A673 (cell line): ENCODE results near the gene CUTC. TPM values are rescaled to one million over a fixed set of nuclear protein-coding genes. Genes with fewer than 3 reads are reported as not detected.

Experiments
- BruUV-seq: library from RNA; stranded (reverse); fragments of 400-500 nt; replicated peaks from 2 replicates; lab custom pipeline; 2021; lab: Mats Ljungman, UMichigan
- CTCF ChIA-PET: fragments of 300-600 bp; sonication (Branson Sonifier 250); formaldehyde crosslinking; loops from one replicate; lab custom pipeline; 2022; ENCODE audit warnings: antibody characterized with exemption; lab: Charles Lee
- POLR2A ChIA-PET: fragments of 300-600 bp; sonication (Branson Sonifier 250); formaldehyde crosslinking; loops from one replicate; lab custom pipeline; 2022; ENCODE audit warnings: antibody characterized with exemption; ENCODE audit not compliant: low non-redundant PET; lab: Charles Lee
- DNase-seq: peaks from one replicate; pipeline ENCODE4 v3.0.0-alpha.2; 2015; ENCODE audit warnings: low spot score
- H3K27ac ChIP-seq: fragments of 200-600 bp; sonication (generic); 2 replicates; pipeline ENCODE4 v1.5.1; 2016; ENCODE audit warnings: mixed run types, low read depth, mild to moderate bottlenecking, mixed read lengths, antibody characterized with exemption, low read length; ENCODE audit not compliant: poor library complexity, severe bottlenecking
- H3K27me3 ChIP-seq: fragments of 200-600 bp; sonication (generic); replicated peaks from 2 replicates; pipeline ENCODE4 v1.6.1; 2017; ENCODE audit warnings: mixed run types, low read depth, mild to moderate bottlenecking, mixed read lengths, antibody characterized with exemption, low read length; ENCODE audit not compliant: insufficient read depth, poor library complexity
- H3K36me3 ChIP-seq: fragments of 200-600 bp; sonication (generic); 2 replicates; pipeline ENCODE4 v1.6.1; 2016; ENCODE audit warnings: mixed run types, mild to moderate bottlenecking, mixed read lengths, antibody characterized with exemption, low read length; ENCODE audit not compliant: insufficient read depth, poor library complexity, severe bottlenecking
- H3K4me1 ChIP-seq: fragments of 200-600 bp; sonication (generic); 2 replicates; pipeline ENCODE4 v1.6.1; 2017; ENCODE audit warnings: mixed run types, mild to moderate bottlenecking, mixed read lengths, antibody characterized with exemption, low read length; ENCODE audit not compliant: insufficient read depth, poor library complexity, severe bottlenecking
- H3K4me3 ChIP-seq: fragments of 200-600 bp; sonication (generic); 2 replicates; pipeline ENCODE4 v1.5.1; 2016; ENCODE audit warnings: low read depth, mixed run types, mild to moderate bottlenecking, mixed read lengths, low read length; ENCODE audit not compliant: poor library complexity, severe bottlenecking
- H3K9me3 ChIP-seq: fragments of 200-600 bp; sonication (generic); 2 replicates; pipeline ENCODE4 v1.6.1; 2016; ENCODE audit warnings: mixed run types, low read depth, mild to moderate bottlenecking, mixed read lengths, antibody characterized with exemption, low read length; ENCODE audit not compliant: poor library complexity, severe bottlenecking
- CTCF ChIP-seq: fragments of 300-800, 200-600 bp; sonication (generic); conservative IDR thresholded peaks from 2 replicates; pipeline ENCODE4 v1.5.1; 2017; ENCODE audit warnings: low read depth, mild to moderate bottlenecking, antibody characterized with exemption, low read length, moderate library complexity, mixed read lengths
- EZH2 ChIP-seq: fragments of 200-600 bp; sonication (generic); IDR thresholded peaks from 2 replicates; pipeline ENCODE4 v1.6.1; 2017; ENCODE audit warnings: borderline replicate concordance, low read depth, mild to moderate bottlenecking, mixed read lengths, antibody characterized with exemption, low read length; ENCODE audit not compliant: poor library complexity, severe bottlenecking
- intact Hi-C: fragments of 100-400 bp; cut with micrococcal nuclease; formaldehyde crosslinking; loops from one replicate; pipeline ENCODE4 v1.10.0; 2022; ENCODE audit not compliant: unreplicated experiment
- total RNA-seq: library from RNA; stranded (reverse); gene quantifications from 2 replicates; pipeline ENCODE4 v1.2.3, GENCODE V29; 2021

The CUTC gene
- total RNA-seq, 1 experiment from 2014 or later, result 19.2 TPM

DNA sequence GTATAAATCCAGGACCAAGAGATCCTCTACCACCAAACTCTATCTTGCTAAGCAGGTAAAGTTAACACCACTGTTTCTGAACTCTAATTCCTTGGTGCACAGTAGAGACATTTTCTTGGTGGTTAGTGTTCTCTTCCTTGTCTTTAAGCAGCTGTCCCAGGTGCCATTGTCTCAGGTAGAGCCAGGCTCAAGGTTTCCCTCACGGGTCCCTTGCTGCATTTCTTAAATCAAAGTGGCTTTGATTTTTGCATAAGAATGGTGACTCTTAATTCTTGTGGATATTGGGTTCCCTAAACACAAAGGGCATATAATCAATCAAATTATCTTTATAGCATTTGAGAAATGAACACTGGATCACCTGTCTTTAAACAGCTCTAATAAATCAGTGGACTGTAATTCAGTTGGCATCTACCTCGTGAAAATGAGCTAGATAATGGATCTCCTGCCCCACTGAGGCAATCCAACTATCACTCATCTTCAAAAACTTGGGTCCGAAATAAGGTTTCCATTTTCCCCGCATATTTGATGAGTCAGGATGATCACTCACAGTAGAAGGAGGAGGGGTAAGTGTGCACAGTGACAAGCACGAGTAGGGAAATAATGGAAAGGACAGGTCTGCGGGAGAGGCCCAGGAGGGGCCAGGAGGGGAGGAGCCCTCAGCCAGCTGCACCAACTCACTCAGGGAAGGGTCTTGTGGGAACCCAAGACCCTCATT is 52.9 kb downstream of the CUTC start:
- no peak overlapping the region for H3K4me3 ChIP-seq
- TF ChIP-seq CTCF (no peak), EZH2 (no peak)
- no peaks in the 10 kb centered on the region for H3K4me1 ChIP-seq
- no peak overlapping the region for H3K27ac ChIP-seq
- H3K9me3 ChIP-seq, result no peaks in the 10 kb centered on the region
- BruUV-seq, result no TSS peak
- DNase-seq, result no peak
- ChIA-PET POLR2A (no interaction called here), CTCF (no interaction called here)
- intact Hi-C loops, result no loop called here
- no peaks in the 10 kb centered on the region for H3K27me3 ChIP-seq
- no peaks in the 10 kb centered on the region for H3K36me3 ChIP-seq

- ChIA-PET POLR2A (no interaction called here), CTCF (no interaction called here)
- H3K9me3 ChIP-seq, result no peaks in the 10 kb centered on the region
- no peak for DNase-seq
- no peaks in the 10 kb centered on the region for H3K27me3 ChIP-seq
- no peak overlapping the region for H3K4me3 ChIP-seq
- no TSS peak for BruUV-seq
- no peaks in the 10 kb centered on the region for H3K36me3 ChIP-seq
- intact Hi-C loops, result no loop called here
- TF ChIP-seq CTCF (no peak), EZH2 (no peak)
- H3K4me1 ChIP-seq, result no peaks in the 10 kb centered on the region
- H3K27ac ChIP-seq, result no peak overlapping the region
Measured at GRCh38 chr10:99785646-99786045, 53.6 kb downstream of the CUTC start.

GRCh38 chr10:99787311-99787710 is 55.3 kb downstream of the CUTC start:
- intact Hi-C loops, result no loop called here
- ChIA-PET POLR2A (no interaction called here), CTCF (no interaction called here)
- Histone ChIP-seq H3K9me3 (no peaks in the 10 kb centered on the region), H3K27me3 (no peaks in the 10 kb centered on the region), H3K27ac (no peak overlapping the region), H3K36me3 (no peaks in the 10 kb centered on the region), H3K4me3 (no peak overlapping the region), H3K4me1 (no peaks in the 10 kb centered on the region)
- TF ChIP-seq CTCF (no peak), EZH2 (no peak)
- no peak for DNase-seq
- BruUV-seq, result no TSS peak
